ENCODE measurements around the gene TTBK2.
"Not testable (repeated sequence)": the region's sequence is repeated elsewhere in the genome, so short reads cannot be mapped to it uniquely, and the experiment has no call there.

Gene TTBK2

GRCh38 chr15:42903388-42904324 lies 16.9 kb downstream of the TTBK2 start:
- no peak for DNase-seq

DNA sequence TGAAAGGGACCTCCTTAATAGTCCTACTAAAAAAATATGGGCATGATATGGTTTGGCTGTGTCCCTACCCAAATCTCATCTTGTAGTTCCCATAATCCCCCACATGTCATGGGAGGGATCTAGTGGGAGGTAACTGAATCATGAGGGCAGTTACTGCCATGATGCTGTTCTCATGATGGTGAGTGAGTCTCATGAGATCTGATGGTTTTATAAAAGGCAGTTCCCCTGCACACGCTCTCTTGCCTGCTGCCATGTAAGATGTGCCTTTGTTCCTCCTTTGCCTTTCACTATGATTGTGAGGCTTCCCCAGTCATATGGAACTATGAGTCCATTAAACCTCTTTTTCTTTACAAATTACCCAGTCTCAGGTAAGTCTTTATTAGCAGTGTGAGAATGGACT lies 26.7 kb downstream of the TTBK2 start:
- not testable (repeated sequence) for DNase-seq

GRCh38 chr15:42891569-42891968 lies 29.0 kb downstream of the TTBK2 start:
- DNase-seq: no peak

DNA sequence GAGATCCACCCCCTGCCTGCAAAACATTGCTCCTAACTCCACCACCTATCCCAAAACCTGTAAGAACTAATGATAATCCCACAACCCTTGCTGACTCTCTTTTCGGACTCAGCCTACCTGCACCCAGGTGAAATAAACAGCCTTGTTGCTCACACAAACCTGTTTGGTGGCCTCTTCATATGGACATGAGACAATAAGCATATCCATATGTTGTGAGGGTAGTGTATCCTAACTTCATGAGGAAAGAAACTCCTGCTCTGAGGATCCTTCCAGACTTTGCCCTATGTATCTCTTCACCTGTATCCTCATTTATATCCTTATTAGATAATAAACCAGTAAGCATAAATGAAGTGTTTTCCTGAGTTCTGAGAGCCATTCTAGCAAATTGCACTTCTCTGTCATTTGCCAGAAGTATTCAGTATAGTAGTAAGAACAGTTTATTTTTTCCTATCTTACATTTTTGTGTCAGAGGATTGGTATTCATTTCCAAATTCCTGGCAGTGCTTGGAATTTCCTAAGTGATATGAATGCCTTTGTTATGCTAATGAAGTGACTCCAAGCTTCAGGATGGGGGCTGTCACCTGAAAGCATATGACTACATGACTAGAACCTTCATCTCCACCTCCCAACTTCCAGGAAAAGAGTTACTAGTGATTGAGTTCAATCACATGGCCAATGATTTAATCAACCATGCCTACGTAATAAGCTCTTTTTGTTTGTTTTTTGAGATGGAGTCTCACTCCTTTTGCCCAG lies 30.2 kb downstream of the TTBK2 start:
- no peak for DNase-seq

GRCh38 chr15:42887384-42887783 lies 33.2 kb downstream of the TTBK2 start:
- not testable (repeated sequence) for DNase-seq

DNA sequence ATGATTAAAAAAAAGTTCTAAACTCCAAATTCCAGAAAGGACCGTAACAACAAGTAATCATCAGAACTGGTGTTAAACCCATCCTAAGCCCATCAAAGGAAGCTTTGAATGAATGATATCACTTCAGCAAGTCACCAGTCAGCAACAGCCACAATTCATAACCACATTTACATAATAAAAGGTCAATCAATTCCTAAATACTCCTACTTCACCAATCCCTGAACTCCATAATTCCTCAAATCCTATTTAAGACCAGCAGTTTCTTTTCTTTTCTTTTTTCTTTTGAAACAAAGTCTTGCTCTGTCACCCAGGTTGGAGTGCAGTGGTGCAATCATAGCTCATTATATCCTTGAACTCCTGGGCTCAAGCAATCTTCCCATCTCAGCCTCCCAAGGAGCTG lies 40.5 kb downstream of the TTBK2 start:
- no peak for DNase-seq

- DNase-seq: no peak
These were observed 41.1 kb downstream of the TTBK2 start for GRCh38 chr15:42879443-42879842.

GRCh38 chr15:42876224-42876623 lies 44.4 kb downstream of the TTBK2 start:
- DNase-seq: no peak

DNA sequence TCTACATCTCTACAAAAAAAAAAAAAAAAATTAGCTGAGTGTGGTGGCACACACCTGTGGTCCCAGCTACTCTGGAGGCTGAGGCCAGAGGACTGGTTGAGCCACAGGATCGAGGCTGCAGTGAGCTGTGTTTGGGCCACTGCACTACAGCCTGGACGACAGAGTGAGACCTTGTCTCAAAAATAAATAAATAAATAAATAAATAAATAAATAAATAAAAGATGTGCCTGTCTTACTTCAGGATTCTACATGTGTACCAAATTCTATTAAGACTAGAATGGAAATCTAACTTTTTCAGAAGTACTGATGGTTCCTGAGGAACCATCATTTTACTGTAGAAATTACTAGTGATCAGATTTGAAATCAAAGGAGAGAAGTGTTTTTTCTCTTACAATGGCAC lies 51.9 kb downstream of the TTBK2 start:
- DNase-seq: no peak

DNA sequence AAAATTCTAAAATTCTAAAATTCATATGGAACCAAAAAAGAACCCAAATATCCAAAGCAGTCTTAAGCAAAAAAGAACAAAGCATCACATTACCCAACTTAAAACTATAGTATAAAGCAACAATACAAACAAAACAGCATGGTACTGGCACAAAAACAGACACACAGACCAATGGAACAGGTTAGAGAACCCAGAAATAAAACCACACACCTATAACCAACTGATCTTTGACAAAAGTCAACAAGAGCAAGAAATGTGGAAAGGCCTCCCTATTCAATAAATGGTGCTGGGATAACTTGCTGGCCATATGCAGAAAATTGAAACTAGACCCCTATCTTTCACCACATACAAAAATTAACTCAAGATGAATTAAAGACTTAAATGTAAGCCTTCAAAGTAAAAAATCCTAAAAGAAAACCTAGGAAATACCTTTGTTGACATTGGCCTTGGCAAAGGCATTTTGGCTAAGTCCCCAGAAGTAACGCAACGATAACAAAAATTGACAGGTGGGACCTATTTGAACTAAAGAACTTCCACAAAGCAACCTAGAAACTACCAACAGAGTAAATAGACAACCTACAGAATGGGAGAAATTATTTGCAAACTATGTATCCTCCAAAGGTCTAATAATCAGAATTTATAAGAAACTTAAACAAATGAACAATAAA lies 56.9 kb downstream of the TTBK2 start:
- no peak for DNase-seq

DNA sequence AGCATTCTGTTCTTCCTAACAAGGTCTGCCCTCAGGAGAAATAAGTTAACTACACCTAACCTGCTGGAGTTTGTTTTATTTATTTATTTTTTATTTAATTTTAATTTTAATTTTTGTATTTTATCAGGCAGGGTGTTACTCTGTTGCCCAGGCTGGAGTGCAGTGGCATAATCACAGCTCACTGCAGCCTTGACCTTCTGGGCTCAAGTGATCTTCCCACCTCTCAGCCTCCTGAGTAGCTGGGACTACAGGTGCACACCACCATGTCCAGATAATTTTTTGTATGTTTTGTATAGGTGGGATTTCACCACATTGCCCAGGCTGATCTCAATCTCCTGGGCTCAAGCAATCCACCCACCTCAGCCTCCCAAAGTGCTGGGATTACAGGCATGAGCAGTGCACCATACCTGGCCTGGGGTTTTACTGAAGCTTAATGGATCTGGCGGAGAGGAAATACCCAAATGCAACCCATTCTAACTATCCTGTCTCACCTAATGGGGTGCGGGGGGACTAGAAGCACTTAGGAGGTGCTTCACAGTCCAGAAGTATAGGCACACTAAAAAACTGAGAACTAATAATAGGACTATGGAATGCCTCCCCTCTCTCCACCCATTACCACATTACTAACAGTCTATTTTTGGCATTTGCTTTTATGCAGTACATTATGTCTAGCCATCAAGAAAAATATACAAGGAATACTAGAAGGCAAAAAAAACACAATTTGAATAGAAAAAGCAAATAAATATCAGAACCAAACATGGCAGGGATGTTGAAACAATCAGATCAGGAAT lies 61.4 kb downstream of the TTBK2 start:
- no peak for DNase-seq

DNA sequence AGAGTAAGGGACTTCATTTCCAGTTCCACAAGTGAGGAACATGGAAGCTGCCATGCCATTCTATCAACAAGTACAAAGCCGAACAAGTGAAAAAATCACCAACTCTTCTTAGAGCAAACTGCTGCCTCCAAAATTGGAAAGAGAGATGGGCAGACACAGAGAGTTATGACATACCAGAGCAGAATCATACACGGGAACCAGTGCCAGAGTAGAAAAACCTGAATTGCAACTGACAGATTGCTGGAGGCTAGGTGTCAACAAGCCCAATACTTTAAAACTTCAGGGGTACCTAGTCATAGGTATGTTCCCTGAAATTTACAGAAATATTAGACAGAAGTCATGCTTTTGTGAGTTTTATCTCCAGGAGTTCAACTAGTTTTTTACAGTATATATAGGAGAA lies 62.0 kb downstream of the TTBK2 start:
- no peak for DNase-seq

- DNase-seq: no peak
These were observed 66.0 kb downstream of the TTBK2 start for GRCh38 chr15:42854576-42854975.

GRCh38 chr15:42849836-42850235 lies 70.7 kb downstream of the TTBK2 start:
- no peak for DNase-seq

GRCh38 chr15:42848846-42849245 lies 71.7 kb downstream of the TTBK2 start:
- no peak for DNase-seq

DNA sequence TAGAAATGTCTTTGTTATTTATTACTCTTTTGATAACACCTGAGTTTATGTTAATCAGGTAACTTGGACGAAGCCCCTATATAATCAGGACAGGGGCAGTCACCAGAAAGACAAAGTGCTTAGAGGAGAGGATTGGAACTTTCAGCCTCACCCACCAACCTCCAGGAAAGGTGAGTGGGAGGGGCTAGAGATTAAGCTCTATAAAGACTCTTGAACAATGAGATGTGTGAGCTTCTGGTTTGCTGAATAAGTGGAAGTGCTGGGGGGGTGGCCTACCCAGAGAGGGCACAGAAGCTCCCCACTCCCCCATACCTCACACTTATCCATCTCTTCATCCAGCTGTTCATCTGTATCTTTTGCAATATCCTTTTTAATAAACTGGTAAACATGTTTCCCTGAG lies 73.9 kb downstream of the TTBK2 start:
- no peak for DNase-seq

GRCh38 chr15:42845581-42845980 lies 75.0 kb downstream of the TTBK2 start:
- no peak for DNase-seq

- no peak for DNase-seq
These were observed 76.9 kb downstream of the TTBK2 start for GRCh38 chr15:42843699-42844098.

DNA sequence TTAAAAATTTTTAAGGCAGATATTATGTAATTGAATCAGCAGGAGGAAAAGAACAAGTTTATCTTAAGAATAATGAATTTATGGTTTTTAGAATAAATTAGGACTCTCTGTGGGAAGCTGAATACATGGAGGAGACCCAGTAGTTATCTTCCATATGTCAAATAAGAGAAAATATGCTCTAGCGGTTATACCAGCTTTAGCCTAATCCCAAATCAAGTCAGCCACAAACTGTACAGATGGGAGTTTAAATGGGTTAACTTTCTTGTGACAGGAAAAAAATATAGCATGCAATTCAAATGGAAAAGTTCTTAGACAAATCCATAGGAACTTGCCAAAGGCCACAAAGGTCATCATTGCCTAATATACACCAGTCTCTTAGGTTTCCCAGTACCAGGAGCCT lies 84.3 kb downstream of the TTBK2 start:
- DNase-seq: no peak

DNA sequence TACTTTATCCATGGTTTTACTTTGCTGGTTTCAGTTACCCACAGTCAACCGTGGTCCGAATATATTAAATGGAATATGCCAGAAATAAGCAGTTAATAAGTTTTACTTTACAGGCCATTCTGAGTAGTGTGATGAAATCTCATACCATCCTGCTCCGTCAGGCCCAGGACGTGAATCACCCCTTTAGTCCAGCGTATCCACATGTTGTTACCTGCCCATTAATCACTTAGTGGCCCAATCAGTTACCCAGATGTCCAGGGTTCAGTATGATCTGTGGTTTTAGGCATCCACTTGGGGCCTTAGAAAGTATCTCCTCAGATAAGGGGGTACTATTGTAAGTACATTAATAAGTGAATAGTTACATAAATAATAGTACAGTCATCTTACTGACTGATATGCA lies 88.0 kb downstream of the TTBK2 start:
- DNase-seq: no peak

- DNase-seq: no peak
These were observed 94.2 kb downstream of the TTBK2 start for GRCh38 chr15:42826251-42826890.

DNA sequence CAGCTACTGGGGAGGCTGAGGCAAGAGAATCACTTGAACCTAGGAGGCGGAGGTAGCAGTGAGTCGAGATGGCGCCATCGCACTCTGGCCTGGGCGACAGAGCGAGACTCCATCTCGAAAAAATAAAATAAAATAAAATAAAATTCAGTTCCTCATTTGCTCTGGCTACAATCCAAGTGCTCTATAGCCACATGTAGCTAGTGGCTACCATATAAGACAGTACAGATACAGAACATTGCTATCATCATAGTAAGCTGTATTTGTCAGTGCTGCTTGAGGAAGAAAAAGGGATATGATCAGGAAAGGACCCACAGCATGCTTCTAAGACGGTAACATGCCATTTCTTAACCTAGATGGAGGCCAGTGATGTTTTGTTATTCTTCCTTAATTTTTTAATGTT lies 95.0 kb downstream of the TTBK2 start:
- no peak for DNase-seq

All from activated T-cell treated with anti-CD3 and anti-CD28 coated beads, Interleukin-2, amount 50 U/mL, for 1 hour (primary cell).